Left hindlimb (tissue), 1 donor: ENCODE data around the gene HMGXB3.

ENCODE experiments used
- DNase-seq: peaks from one replicate; pipeline ENCODE4 v3.0.0-alpha.2; 2018

The HMGXB3 gene

GRCh38 chr5:149982505-149982904 lies 18.0 kb upstream of the HMGXB3 start:
- DNase-seq, result no peak

- DNase-seq, result no peak
Measured at GRCh38 chr5:149988126-149988525, 12.4 kb upstream of the HMGXB3 start.

GRCh38 chr5:149990518-149991376 lies 9.8 kb upstream of the HMGXB3 start:
- peak; percentile 66 for DNase-seq

GRCh38 chr5:149993471-149993870 lies 7.1 kb upstream of the HMGXB3 start:
- DNase-seq, result no peak

- DNase-seq, result no peak
Measured at GRCh38 chr5:149995385-149996204, 4.9 kb upstream of the HMGXB3 start.

- DNase-seq, result no peak
Measured at GRCh38 chr5:149996205-149996890, 4.2 kb upstream of the HMGXB3 start.

- DNase-seq, result no peak
Measured at GRCh38 chr5:149998281-149998680, 2.3 kb upstream of the HMGXB3 start.

GRCh38 chr5:149999359-149999758 lies 1.2 kb upstream of the HMGXB3 start:
- DNase-seq, result no peak

GRCh38 chr5:149999866-150000255 lies 678 bp upstream of the HMGXB3 start:
- DNase-seq, result no peak

GRCh38 chr5:150000990-150001659 lies 586 bp downstream of the HMGXB3 start:
- DNase-seq, result peak; percentile 50

- no peak for DNase-seq
Measured at GRCh38 chr5:150001660-150002486, 1.3 kb downstream of the HMGXB3 start.

- no peak for DNase-seq
Measured at GRCh38 chr5:150006318-150006717, 5.8 kb downstream of the HMGXB3 start.

GRCh38 chr5:150007050-150007449 lies 6.5 kb downstream of the HMGXB3 start:
- DNase-seq, result no peak

GRCh38 chr5:150009671-150010387 lies 9.3 kb downstream of the HMGXB3 start:
- no peak for DNase-seq

- no peak for DNase-seq
Measured at GRCh38 chr5:150013931-150014330, 13.4 kb downstream of the HMGXB3 start.

GRCh38 chr5:150014456-150014855 lies 13.9 kb downstream of the HMGXB3 start:
- no peak for DNase-seq

GRCh38 chr5:150015415-150015814 lies 14.9 kb downstream of the HMGXB3 start:
- DNase-seq, result no peak

GRCh38 chr5:150016537-150016936 lies 16.0 kb downstream of the HMGXB3 start:
- no peak for DNase-seq

GRCh38 chr5:150017226-150018005 lies 16.9 kb downstream of the HMGXB3 start:
- no peak for DNase-seq

- no peak for DNase-seq
Measured at GRCh38 chr5:150020249-150020648, 19.7 kb downstream of the HMGXB3 start.
